ENCODE measurements around the gene SYT1.
A peak's percentile ranks its signal among the peaks of the same experiment; 100 is the strongest.

SYT1 gene

GRCh38 chr12:78970041-78970440 is 105.5 kb downstream of the SYT1 start:
- TF ChIP-seq CTCF (conservative IDR thresholded peaks at IDR 0.05; ENCODE audit: control insufficient read depth, insufficient read depth, low read depth, low read length) = no peak
- H3K4me3 ChIP-seq (ENCODE audit: control insufficient read depth, low read depth, low read length) = no peak overlapping the region

GRCh38 chr12:78977304-78977867 is 112.8 kb downstream of the SYT1 start:
- DNase-seq (ENCODE audit: low read depth) = no peak
- H3K4me3 ChIP-seq (ENCODE audit: control insufficient read depth, low read depth, low read length) = no peak overlapping the region
- no peak for TF ChIP-seq CTCF (conservative IDR thresholded peaks at IDR 0.05; ENCODE audit: control insufficient read depth, insufficient read depth, low read depth, low read length)

More at GRCh38 chr12:78970041-78970440, 105.5 kb downstream of the SYT1 start:
- DNase-seq (ENCODE audit: low read depth) = peak; percentile 23

GRCh38 chr12:78994168-78994791 is 129.7 kb downstream of the SYT1 start:
- H3K4me3 ChIP-seq (ENCODE audit: control insufficient read depth, low read depth, low read length) = no peak overlapping the region
- TF ChIP-seq CTCF (conservative IDR thresholded peaks at IDR 0.05; ENCODE audit: control insufficient read depth, insufficient read depth, low read depth, low read length) = no peak
- no peak for DNase-seq (ENCODE audit: low read depth)

- TF ChIP-seq CTCF (conservative IDR thresholded peaks at IDR 0.05; ENCODE audit: control insufficient read depth, insufficient read depth, low read depth, low read length) = no peak
- DNase-seq (ENCODE audit: low read depth) = peak; percentile 35
- no peak overlapping the region for H3K4me3 ChIP-seq (ENCODE audit: control insufficient read depth, low read depth, low read length)
These were observed 135.9 kb downstream of the SYT1 start for GRCh38 chr12:79000501-79000900.

- no peak overlapping the region for H3K4me3 ChIP-seq (ENCODE audit: control insufficient read depth, low read depth, low read length)
- TF ChIP-seq CTCF (conservative IDR thresholded peaks at IDR 0.05; ENCODE audit: control insufficient read depth, insufficient read depth, low read depth, low read length) = no peak
- DNase-seq (ENCODE audit: low read depth) = no peak
These were observed 136.8 kb downstream of the SYT1 start for GRCh38 chr12:79001404-79001803.

- H3K4me3 ChIP-seq (ENCODE audit: control insufficient read depth, low read depth, low read length) = no peak overlapping the region
- DNase-seq (ENCODE audit: low read depth) = peak; percentile 23
- TF ChIP-seq CTCF (conservative IDR thresholded peaks at IDR 0.05; ENCODE audit: control insufficient read depth, insufficient read depth, low read depth, low read length) = peak; percentile 35
These were observed 141.7 kb downstream of the SYT1 start for GRCh38 chr12:79006306-79006705.
